Adrenal gland (tissue), 12 donors: ENCODE results near the gene EIF4G3. TPM values are rescaled to one million over a fixed set of nuclear protein-coding genes. Genes with fewer than 3 reads are reported as not detected.
"Not testable (repeated sequence)": the region's sequence is repeated elsewhere in the genome, so short reads cannot be mapped to it uniquely, and the experiment has no call there.

Experiments
- DNase-seq, 7 donors: peaks; one replicate each; pipeline ENCODE4 v3.0.0-alpha.2; 2019 to 2020
- H3K27ac ChIP-seq, 5 donors: fragments of 200-600 bp; sonication (generic) in 4 of 5; 1 replicate in 3 of 5; 2 replicates in 2 of 5; pipeline versions ENCODE4 v1.5.1 to v1.8.0; 2016 to 2020; ENCODE audit warnings: mild to moderate bottlenecking in 1 of 5
- H3K27me3 ChIP-seq: fragments of 200-600 bp; 2 replicates; pipeline ENCODE4 v1.8.0; 2021
- H3K36me3 ChIP-seq, 2 donors: fragments of 200-600 bp; replicated peaks in 1 of 2; 1 replicate in 1 of 2; 2 replicates in 1 of 2; pipeline versions ENCODE4 v1.5.1 to v1.8.0; 2018 to 2022
- H3K4me1 ChIP-seq, 2 donors: fragments of 200-600 bp; replicated peaks in 1 of 2; 1 replicate in 1 of 2; 2 replicates in 1 of 2; pipeline versions ENCODE4 v1.5.1 to v1.8.0; 2018 to 2021
- H3K4me3 ChIP-seq, 4 donors: fragments of 200-600 bp; sonication (generic) in 3 of 4; one replicate each; pipeline ENCODE4 v1.5.1; 2016 to 2018
- H3K9me3 ChIP-seq, 3 donors: fragments of 200-600 bp; sonication (generic) in 1 of 3; replicated peaks in 1 of 3; 1 replicate in 2 of 3; 2 replicates in 1 of 3; pipeline versions ENCODE4 v1.5.1 to v1.8.0; 2016 to 2021
- POLR2A ChIP-seq, 2 donors: fragments of 450-650 bp; IDR thresholded peaks; one replicate each; pipeline ENCODE4 v1.6.1; 2017; ENCODE audit warnings: antibody characterized with exemption in 2 of 2, mild to moderate bottlenecking in 2 of 2, moderate library complexity in 1 of 2
- WGBS, 4 donors: extraction: QIAGEN DNeasy Blood & Tissue Kit in 2 of 4; methylation state at CpG; one replicate each; pipeline versions ENCODE4 v1.1.5 to v1.1.7; 2013 to 2017; 5-methylcytosine and 5-hydroxymethylcytosine counted together
- intact Hi-C, 2 donors: fragments of 100-400 bp; cut with DNase I; formaldehyde crosslinking; loops; one replicate each; pipeline versions ENCODE4 v1.14.1 to v1.15.0; 2022 to 2023
- polyA plus RNA-seq, 3 donors: library from polyadenylated mRNA; stranded (reverse); fragments of 200-250 nt in 2 of 3; fragments of 350-450 nt in 1 of 3; fragmentation: Illumina TruSeq in 1 of 3; extraction: RNeasy Lipid Tissue Mini Kit (QIAGEN cat#74804) in 1 of 3; gene quantifications; one replicate each; pipeline ENCODE4 v1.2.3, GENCODE V29; 2013 to 2014
- total RNA-seq, 9 donors: library from RNA; depleted of rRNA in 4 of 9; stranded (reverse); fragments of >200 nt in 4 of 9; fragments of 120-200 nt in 1 of 9; fragmentation: NEBNext Ultra II Directional in 1 of 9; extraction: Animal tissue kit (Norgen Biotek cat#: 25700) in 1 of 9; gene quantifications; one replicate each; pipeline versions ENCODE4 v1.1.0 to v1.2.4, GENCODE V29; 2013 to 2023
- TF ChIP-seq, protein P1 (sequence below), 6 experiments: fragments of 450-650 bp in 4 of 6; fragments of 200-600 bp in 2 of 6; sonication (generic) in 1 of 6; IDR thresholded peaks; 1 replicate in 5 of 6; 2 replicates in 1 of 6; pipeline versions ENCODE4 v1.5.1 to v1.8.0; 2016 to 2021; ENCODE audit warnings: antibody characterized with exemption in 6 of 6, mild to moderate bottlenecking in 2 of 6, moderate library complexity in 1 of 6
- donor health status: healthy with polysubstance abuse.
- donor health status: Bipolar disorder and iron deficiency.
- donor health status: DM: yes; HTN: yes; CAD: no.
- donor health status: DM: no; HTN: no; CAD: no.
- donor health status: DM: no; HTN: no; CAD: no.
- donor health status: DM: yes; HTN: yes; CAD: no.

The EIF4G3 gene
- total and polyA plus RNA-seq, 12 donors = 30.7 to 58.7 (median 51.6) TPM

GRCh38 chr1:21198929-21199328, 22.2 kb upstream of the EIF4G3 start:
- intact Hi-C loops = loop anchor here in 1 of 2 donors (10.0 kb wide), 1 partner anchor 214 kb away; no protein-coding TSS in a partner anchor
- TF ChIP-seq, protein P1, sequence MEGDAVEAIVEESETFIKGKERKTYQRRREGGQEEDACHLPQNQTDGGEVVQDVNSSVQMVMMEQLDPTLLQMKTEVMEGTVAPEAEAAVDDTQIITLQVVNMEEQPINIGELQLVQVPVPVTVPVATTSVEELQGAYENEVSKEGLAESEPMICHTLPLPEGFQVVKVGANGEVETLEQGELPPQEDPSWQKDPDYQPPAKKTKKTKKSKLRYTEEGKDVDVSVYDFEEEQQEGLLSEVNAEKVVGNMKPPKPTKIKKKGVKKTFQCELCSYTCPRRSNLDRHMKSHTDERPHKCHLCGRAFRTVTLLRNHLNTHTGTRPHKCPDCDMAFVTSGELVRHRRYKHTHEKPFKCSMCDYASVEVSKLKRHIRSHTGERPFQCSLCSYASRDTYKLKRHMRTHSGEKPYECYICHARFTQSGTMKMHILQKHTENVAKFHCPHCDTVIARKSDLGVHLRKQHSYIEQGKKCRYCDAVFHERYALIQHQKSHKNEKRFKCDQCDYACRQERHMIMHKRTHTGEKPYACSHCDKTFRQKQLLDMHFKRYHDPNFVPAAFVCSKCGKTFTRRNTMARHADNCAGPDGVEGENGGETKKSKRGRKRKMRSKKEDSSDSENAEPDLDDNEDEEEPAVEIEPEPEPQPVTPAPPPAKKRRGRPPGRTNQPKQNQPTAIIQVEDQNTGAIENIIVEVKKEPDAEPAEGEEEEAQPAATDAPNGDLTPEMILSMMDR (IDR thresholded peaks at IDR 0.05) = no peak
- TF ChIP-seq POLR2A (IDR thresholded peaks at IDR 0.05) = no peak
- 67 to 77% (median 72%) methylated on average over 4 of the region's 4 CpGs for WGBS, 4 donors

GRCh38 chr1:21192871-21193270, 16.2 kb upstream of the EIF4G3 start:
- TF ChIP-seq, protein P1 (IDR thresholded peaks at IDR 0.05) = no peak
- TF ChIP-seq POLR2A (IDR thresholded peaks at IDR 0.05) = no peak

More at GRCh38 chr1:21198929-21199328, 22.2 kb upstream of the EIF4G3 start:
- H3K36me3 ChIP-seq = no peaks in the 10 kb centered on the region
- no peaks in the 10 kb centered on the region for H3K9me3 ChIP-seq
- no peaks in the 10 kb centered on the region for H3K4me1 ChIP-seq
- no peaks in the 10 kb centered on the region for H3K27me3 ChIP-seq
- no peak overlapping the region for H3K4me3 ChIP-seq
- no peak overlapping the region for H3K27ac ChIP-seq
- DNase-seq = no peak

GRCh38 chr1:21192284-21192683, 15.6 kb upstream of the EIF4G3 start:
- Histone ChIP-seq H3K4me3 (no peak overlapping the region), H3K9me3 (no peaks in the 10 kb centered on the region), H3K27me3 (no peaks in the 10 kb centered on the region), H3K36me3 (no peaks in the 10 kb centered on the region), H3K27ac (no peak overlapping the region), H3K4me1 (peaks cover 0 to 10% of the 10 kb centered on the region in 2 donors)
- 59 to 74% (median 61%) methylated on average over 5 of the region's 5 CpGs for WGBS, 4 donors
- TF ChIP-seq, protein P1 (IDR thresholded peaks at IDR 0.05) = no peak
- no peak for TF ChIP-seq POLR2A (IDR thresholded peaks at IDR 0.05)
- intact Hi-C loops = loop anchor here (5.0 to 10.0 kb wide), 2 partner anchors 207 to 495 kb away; no protein-coding TSS in a partner anchor
- DNase-seq = peak in 1 of 7 donors; percentile 10

More at GRCh38 chr1:21192871-21193270, 16.2 kb upstream of the EIF4G3 start:
- intact Hi-C loops = loop anchor here (5.0 to 10.0 kb wide), 2 partner anchors 208 to 496 kb away; no protein-coding TSS in a partner anchor
- WGBS, 4 donors = 53 to 71% (median 67%) methylated on average over 4 of the region's 4 CpGs
- Histone ChIP-seq H3K27ac (no peak overlapping the region), H3K4me3 (no peak overlapping the region), H3K36me3 (no peaks in the 10 kb centered on the region), H3K9me3 (no peaks in the 10 kb centered on the region), H3K4me1 (peaks cover 0 to 10% of the 10 kb centered on the region in 2 donors), H3K27me3 (no peaks in the 10 kb centered on the region)
- no peak for DNase-seq

- intact Hi-C loops = loop anchor here (5.0 to 10.0 kb wide), 2 partner anchors 206 to 493 kb away; no protein-coding TSS in a partner anchor
- H3K9me3 ChIP-seq, H3K36me3 ChIP-seq, H3K27me3 ChIP-seq, H3K4me1 ChIP-seq, DNase-seq, H3K27ac ChIP-seq, H3K4me3 ChIP-seq: not testable (repeated sequence)
- WGBS, 4 donors = 45 to 72% (median 59%) methylated on average over 2 of the region's 2 CpGs
Measured at GRCh38 chr1:21190771-21191170, 14.1 kb upstream of the EIF4G3 start.
